WERI-Rb-1 (cell line): Measurements from ENCODE around the gene TCF19.

Source experiments
- DNase-seq: peaks from one replicate; pipeline ENCODE4 v3.0.0-alpha.2; 2020
- H3K27ac ChIP-seq: fragments of 250-450 bp; sonication (Bioruptor Pico); 2 replicates; pipeline ENCODE4 v1.5.1; 2020; ENCODE audit warnings: mild to moderate bottlenecking, moderate library complexity
- H3K27me3 ChIP-seq: fragments of 250-450 bp; sonication (Bioruptor Pico); 2 replicates; pipeline ENCODE4 v1.5.1; 2021; ENCODE audit warnings: mild to moderate bottlenecking, low read depth, moderate library complexity; ENCODE audit not compliant: insufficient read depth, severe bottlenecking
- H3K36me3 ChIP-seq: fragments of 250-450 bp; sonication (Bioruptor Pico); 2 replicates; pipeline ENCODE4 v1.5.1; 2020; ENCODE audit warnings: mild to moderate bottlenecking, moderate library complexity
- H3K4me3 ChIP-seq: 2 replicates; pipeline ENCODE4 v1.5.1; 2011; ENCODE audit warnings: low read depth, mild to moderate bottlenecking, control low read depth, low read length
- H3K9me3 ChIP-seq: fragments of 250-450 bp; sonication (Bioruptor Pico); 2 replicates; pipeline ENCODE4 v1.5.1; 2021; ENCODE audit warnings: mild to moderate bottlenecking, moderate library complexity; ENCODE audit not compliant: severe bottlenecking
- CTCF ChIP-seq: IDR thresholded peaks from 2 replicates; pipeline ENCODE4 v1.5.1; 2011; ENCODE audit warnings: low read depth, mild to moderate bottlenecking, control low read depth, inconsistent platforms, low read length

TCF19 gene

GRCh38 chr6:31152781-31153180 lies 5.6 kb upstream of the TCF19 start:
- no peak for DNase-seq
- no peak for TF ChIP-seq CTCF
- no peaks in the 10 kb centered on the region for H3K9me3 ChIP-seq
- H3K27me3 ChIP-seq, result no peaks in the 10 kb centered on the region
- no peak overlapping the region for H3K4me3 ChIP-seq
- H3K36me3 ChIP-seq, result peaks cover 82% of the 10 kb centered on the region
- H3K27ac ChIP-seq, result no peak overlapping the region

- Histone ChIP-seq H3K27me3 (no peaks in the 10 kb centered on the region), H3K36me3 (peaks cover 76% of the 10 kb centered on the region), H3K27ac (no peak overlapping the region), H3K4me3 (no peak overlapping the region), H3K9me3 (no peaks in the 10 kb centered on the region)
- DNase-seq, result no peak
- TF ChIP-seq CTCF, result no peak
These were observed 4.0 kb upstream of the TCF19 start for GRCh38 chr6:31154436-31154835.

GRCh38 chr6:31156641-31157040 lies 1.7 kb upstream of the TCF19 start:
- peak overlapping the region; percentile 84; the same call in 1 of the 2 replicates for H3K27ac ChIP-seq
- no peak for TF ChIP-seq CTCF
- H3K36me3 ChIP-seq, result peaks cover 74% of the 10 kb centered on the region
- H3K27me3 ChIP-seq, result no peaks in the 10 kb centered on the region
- H3K4me3 ChIP-seq, result no peak overlapping the region
- DNase-seq, result no peak
- no peaks in the 10 kb centered on the region for H3K9me3 ChIP-seq

GRCh38 chr6:31157513-31158139 lies 763 bp upstream of the TCF19 start, which contains the start of gene CCHCR1:
TSS of gene CCHCR1 (minus strand) at chr6:31157802. CDS start at chr6:31157600, 202 bp downstream.
- peak within 1 kb of the TSS; percentile 65 for H3K4me3 ChIP-seq
- H3K27ac ChIP-seq, result peak within 1 kb of the TSS; percentile 84
- no peak for TF ChIP-seq CTCF
- no peaks in the 10 kb centered on the region for H3K9me3 ChIP-seq
- H3K27me3 ChIP-seq, result no peaks in the 10 kb centered on the region
- no peak for DNase-seq
- H3K36me3 ChIP-seq, result peaks cover 75% of the 10 kb centered on the region

GRCh38 chr6:31158863-31159855 lies 770 bp downstream of the TCF19 start:
- Histone ChIP-seq H3K27ac (peak overlapping the region; percentile 75), H3K36me3 (peaks cover 75% of the 10 kb centered on the region), H3K27me3 (no peaks in the 10 kb centered on the region), H3K9me3 (no peaks in the 10 kb centered on the region), H3K4me3 (peak overlapping the region; percentile 65)
- TF ChIP-seq CTCF, result no peak
- no peak for DNase-seq
